HuH-7 (cell line): ENCODE measurements around the gene TGFB1.
"Not testable (repeated sequence)": the region's sequence is repeated elsewhere in the genome, so short reads cannot be mapped to it uniquely, and the experiment has no call there.

Source experiments
- DNase-seq: peaks from one replicate; pipeline ENCODE4 v3.0.0; 2011; ENCODE audit warnings: low spot score

The TGFB1 gene

GRCh38 chr19:41353466-41354342 lies at the start of gene TGFB1:
Gene TGFB1, minus strand, starts transcription at chr19:41353922. Its CDS starts 878 bp downstream, at chr19:41353044.
- peak; percentile 99 for DNase-seq

- no peak for DNase-seq
These were observed 48.3 kb upstream of the TGFB1 start for GRCh38 chr19:41402010-41402409.

GRCh38 chr19:41401483-41401882 lies 47.8 kb upstream of the TGFB1 start:
- no peak for DNase-seq

- DNase-seq = no peak
These were observed 45.8 kb upstream of the TGFB1 start for GRCh38 chr19:41399525-41399924.

- DNase-seq = no peak
These were observed 45.4 kb upstream of the TGFB1 start for GRCh38 chr19:41399091-41399490.

GRCh38 chr19:41398598-41398997 lies 44.9 kb upstream of the TGFB1 start:
- DNase-seq = no peak

GRCh38 chr19:41398050-41398418 lies 44.3 kb upstream of the TGFB1 start:
- no peak for DNase-seq

- DNase-seq = peak; percentile 99
These were observed 43.6 kb upstream of the TGFB1 start, which contains the start of the genes BCKDHA and EXOSC5 for GRCh38 chr19:41397086-41398049. Gene BCKDHA, plus strand, starts transcription at chr19:41397818. Its CDS starts 10 bp downstream, at chr19:41397828. Gene EXOSC5, minus strand, starts transcription at chr19:41397359. Its CDS starts 31 bp downstream, at chr19:41397328.

GRCh38 chr19:41395355-41395754 lies 41.6 kb upstream of the TGFB1 start:
- no peak for DNase-seq

GRCh38 chr19:41392775-41393174 lies 39.1 kb upstream of the TGFB1 start:
- no peak for DNase-seq

- DNase-seq = no peak
These were observed 37.9 kb upstream of the TGFB1 start for GRCh38 chr19:41391618-41392017.

- DNase-seq = no peak
These were observed 32.7 kb upstream of the TGFB1 start for GRCh38 chr19:41386442-41386841.

- DNase-seq = no peak
These were observed 30.6 kb upstream of the TGFB1 start for GRCh38 chr19:41384351-41384750.

GRCh38 chr19:41381536-41381935 lies 27.8 kb upstream of the TGFB1 start:
- DNase-seq = not testable (repeated sequence)

- no peak for DNase-seq
These were observed 24.4 kb upstream of the TGFB1 start for GRCh38 chr19:41377977-41378709.

GRCh38 chr19:41376998-41377365 lies 23.3 kb upstream of the TGFB1 start:
- DNase-seq = no peak

GRCh38 chr19:41376241-41376997 lies 22.7 kb upstream of the TGFB1 start, which contains the start of gene TMEM91:
Gene TMEM91, plus strand, starts transcription at chr19:41376533. Its CDS starts 1,777 bp downstream, at chr19:41378310.
- DNase-seq = peak; percentile 54

- no peak for DNase-seq
These were observed 20.3 kb upstream of the TGFB1 start for GRCh38 chr19:41373993-41374392.

- no peak for DNase-seq
These were observed 18.8 kb upstream of the TGFB1 start for GRCh38 chr19:41372501-41372900.

- DNase-seq = no peak
These were observed 17.8 kb upstream of the TGFB1 start for GRCh38 chr19:41371541-41371940.

GRCh38 chr19:41371119-41371518 lies 17.4 kb upstream of the TGFB1 start:
- DNase-seq = not testable (repeated sequence)
